H1 (cell line): Measurements from ENCODE around the gene MLANA. TPM values are rescaled to one million over a fixed set of nuclear protein-coding genes. Genes with fewer than 3 reads are reported as not detected.

ENCODE experiments used
- CTCF ChIA-PET: fragments of 300-600 bp; sonication (Branson Sonifier 250); formaldehyde crosslinking; loops from one replicate; lab custom pipeline; 2021; ENCODE audit not compliant: partially characterized antibody; lab: Charles Lee
- POLR2A ChIA-PET: fragments of 300-600 bp; sonication (Branson Sonifier 250); formaldehyde crosslinking; loops from one replicate; lab custom pipeline; 2021; ENCODE audit warnings: inconsistent platforms; ENCODE audit not compliant: partially characterized antibody; lab: Charles Lee
- DNase-seq, 2 experiments: peaks; one replicate each; pipeline versions ENCODE4 v3.0.0 to v3.0.0-alpha.2; 2010 to 2022; ENCODE audit warnings: low spot score in 2 of 2, low read depth in 1 of 2, mixed read lengths in 1 of 2
- FAIRE-seq: peaks from 2 replicates; lab custom pipeline; 2011; peaks lifted over from hg19 to GRCh38; lab: Jason Lieb, UNC
- H2AFZ ChIP-seq: 2 replicates; pipeline ENCODE4 v1.8.1; 2012; ENCODE audit warnings: low read length, inconsistent platforms
- H2AK5ac ChIP-seq: 2 replicates; pipeline ENCODE4 v1.6.1; 2013; ENCODE audit warnings: low read depth, low read length
- H2BK120ac ChIP-seq: replicated peaks from 2 replicates; pipeline ENCODE3; 2013; ENCODE audit warnings: low read depth, low read length, inconsistent platforms
- H2BK12ac ChIP-seq: 2 replicates; pipeline ENCODE4 v1.6.1; 2013; ENCODE audit warnings: low read depth, low read length
- H2BK15ac ChIP-seq: 2 replicates; pipeline ENCODE4 v1.6.1; 2013; ENCODE audit warnings: low read length
- H2BK20ac ChIP-seq: 2 replicates; pipeline ENCODE4 v1.6.1; 2013; ENCODE audit warnings: low read length
- H2BK5ac ChIP-seq: 2 replicates; pipeline ENCODE4 v1.6.1; 2013; ENCODE audit warnings: low read depth, low read length
- H3K14ac ChIP-seq: 2 replicates; pipeline ENCODE4 v1.6.1; 2013; ENCODE audit warnings: inconsistent platforms; ENCODE audit not compliant: insufficient read length
- H3K18ac ChIP-seq: 2 replicates; pipeline ENCODE4 v1.6.1; 2013; ENCODE audit warnings: low read length; ENCODE audit errors: extremely low read depth
- H3K23ac ChIP-seq: 2 replicates; pipeline ENCODE4 v1.6.1; 2013; ENCODE audit warnings: inconsistent platforms; ENCODE audit not compliant: insufficient read length
- H3K23me2 ChIP-seq: 2 replicates; pipeline ENCODE4 v1.6.1; 2013; ENCODE audit warnings: low read depth, low read length
- H3K27ac ChIP-seq: 2 replicates; pipeline ENCODE4 v1.6.1; 2011; ENCODE audit warnings: low read depth, low read length, inconsistent platforms
- H3K27me3 ChIP-seq, 4 experiments: replicated peaks in 1 of 4; 1 replicate in 1 of 4; 2 replicates in 3 of 4; pipeline versions ENCODE4 v1.6.1 to v1.8.1; 2011 to 2013; ENCODE audit warnings: low read length in 3 of 4, mild to moderate bottlenecking in 3 of 4, inconsistent platforms in 2 of 4, mixed read lengths in 2 of 4, moderate library complexity in 1 of 4; ENCODE audit not compliant: control insufficient read depth in 3 of 4, insufficient read depth in 3 of 4; ENCODE audit errors: extremely low read depth in 1 of 4
- H3K36me3 ChIP-seq, 4 experiments: 2 replicates each; pipeline versions ENCODE4 v1.6.1 to v1.8.1; 2011 to 2013; ENCODE audit warnings: mild to moderate bottlenecking in 4 of 4, low read length in 3 of 4, moderate library complexity in 2 of 4, control low read depth in 1 of 4, inconsistent platforms in 1 of 4; ENCODE audit not compliant: insufficient read depth in 4 of 4, control insufficient read depth in 2 of 4
- H3K4ac ChIP-seq: replicated peaks from 2 replicates; pipeline ENCODE3; 2013; ENCODE audit warnings: low read length, low read depth, mixed read lengths, inconsistent platforms; ENCODE audit not compliant: insufficient read length
- H3K4me1 ChIP-seq, 4 experiments: replicated peaks in 1 of 4; 1 replicate in 1 of 4; 2 replicates in 3 of 4; pipeline versions ENCODE4 v1.6.1 to v1.8.1; 2011 to 2013; ENCODE audit warnings: low read length in 3 of 4, inconsistent platforms in 2 of 4, mixed read lengths in 1 of 4; ENCODE audit not compliant: insufficient read depth in 4 of 4, control insufficient read depth in 3 of 4
- H3K4me2 ChIP-seq, 2 experiments: 2 replicates each; pipeline versions ENCODE4 v1.6.1 to v1.8.1; 2011 to 2013; ENCODE audit warnings: low read depth in 2 of 2, low read length in 2 of 2, control low read depth in 1 of 2, inconsistent platforms in 1 of 2, mild to moderate bottlenecking in 1 of 2; ENCODE audit not compliant: insufficient read depth in 1 of 2
- H3K4me3 ChIP-seq, 4 experiments: fragments of 200-600, 300-600 bp in 1 of 4; sonication (generic), shearing (Covaris generic), sonication (Bioruptor Twin) in 1 of 4; 2 replicates each; pipeline versions ENCODE4 v1.5.1 to v1.8.1; 2011 to 2016; ENCODE audit warnings: low read length in 4 of 4, low read depth in 3 of 4, control low read depth in 2 of 4, inconsistent platforms in 2 of 4, mild to moderate bottlenecking in 2 of 4, mixed read lengths in 1 of 4, moderate library complexity in 1 of 4; ENCODE audit not compliant: insufficient read depth in 2 of 4; ENCODE audit errors: extremely low read depth in 1 of 4
- H3K56ac ChIP-seq: replicated peaks from 2 replicates; pipeline ENCODE3; 2013; ENCODE audit warnings: low read depth, mild to moderate bottlenecking, mixed read lengths, low read length, inconsistent platforms; ENCODE audit not compliant: insufficient read length
- H3K79me1 ChIP-seq: 2 replicates; pipeline ENCODE4 v1.6.1; 2013; ENCODE audit warnings: low read depth, low read length, control low read depth
- H3K79me2 ChIP-seq, 2 experiments: 2 replicates each; pipeline versions ENCODE4 v1.6.1 to v1.8.1; 2012 to 2013; ENCODE audit warnings: low read length in 2 of 2, mild to moderate bottlenecking in 2 of 2, inconsistent platforms in 1 of 2; ENCODE audit not compliant: insufficient read depth in 2 of 2, control insufficient read depth in 1 of 2
- H3K9ac ChIP-seq, 4 experiments: replicated peaks in 1 of 4; 1 replicate in 1 of 4; 2 replicates in 3 of 4; pipeline versions ENCODE4 v1.6.1 to v1.8.1; 2011 to 2013; ENCODE audit warnings: low read depth in 3 of 4, low read length in 3 of 4, control low read depth in 2 of 4, mild to moderate bottlenecking in 2 of 4, moderate library complexity in 2 of 4, inconsistent platforms in 1 of 4; ENCODE audit errors: extremely low read depth in 1 of 4
- H3K9me3 ChIP-seq, 2 experiments: 2 replicates each; pipeline versions ENCODE4 v1.6.1 to v1.8.1; 2012 to 2013; ENCODE audit warnings: mild to moderate bottlenecking in 2 of 2, moderate library complexity in 2 of 2, control low read depth in 1 of 2, inconsistent platforms in 1 of 2, low read depth in 1 of 2, low read length in 1 of 2, mixed read lengths in 1 of 2; ENCODE audit not compliant: insufficient read depth in 2 of 2
- H4K20me1 ChIP-seq, 2 experiments: replicated peaks in 1 of 2; 2 replicates each; pipeline versions ENCODE3 to v1.8.1; 2011 to 2013; ENCODE audit warnings: inconsistent platforms in 2 of 2, low read length in 2 of 2, mild to moderate bottlenecking in 1 of 2; ENCODE audit not compliant: insufficient read depth in 2 of 2, control insufficient read depth in 1 of 2
- H4K5ac ChIP-seq: 2 replicates; pipeline ENCODE4 v1.6.1; 2013; ENCODE audit warnings: low read length, low read depth, mixed read lengths, inconsistent platforms; ENCODE audit not compliant: insufficient read length
- H4K8ac ChIP-seq: 2 replicates; pipeline ENCODE4 v1.8.0; 2013; ENCODE audit warnings: mild to moderate bottlenecking, moderate library complexity, low read length, inconsistent platforms; ENCODE audit not compliant: insufficient read depth; ENCODE audit errors: extremely low read depth
- H4K91ac ChIP-seq: replicated peaks from 2 replicates; pipeline ENCODE3; 2013; ENCODE audit warnings: low read length, mixed read lengths, inconsistent platforms; ENCODE audit not compliant: insufficient read length
- BCL11A ChIP-seq, 2 experiments: IDR thresholded peaks; one replicate each; pipeline ENCODE4 v1.6.1; 2011; ENCODE audit warnings: low read depth in 2 of 2, low read length in 2 of 2, mild to moderate bottlenecking in 2 of 2
- E2F6 ChIP-seq: IDR thresholded peaks from 2 replicates; pipeline ENCODE4 v1.6.1; 2012; ENCODE audit warnings: inconsistent platforms
- JUN ChIP-seq: IDR thresholded peaks from 2 replicates; pipeline ENCODE4 v1.6.1; 2011; ENCODE audit warnings: low read depth, mild to moderate bottlenecking, improper control_type of control experiment, low read length
- POLR2A ChIP-seq, 2 experiments: IDR thresholded peaks; 1 replicate in 1 of 2; 2 replicates in 1 of 2; pipeline ENCODE4 v1.6.1; 2011; ENCODE audit warnings: low read depth in 2 of 2, low read length in 2 of 2, mild to moderate bottlenecking in 2 of 2; ENCODE audit errors: control extremely low read depth in 1 of 2
- POLR2AphosphoS5 ChIP-seq: IDR thresholded peaks from 2 replicates; pipeline ENCODE4 v1.6.1; 2011; ENCODE audit warnings: low read depth, low read length
- RNF2 ChIP-seq: fragments of 200-900, 300-1000 bp; sonication (generic); IDR thresholded peaks from 2 replicates; pipeline ENCODE4 v1.7.1; 2016; ENCODE audit warnings: borderline replicate concordance, low read depth, mild to moderate bottlenecking, antibody characterized with exemption, low read length; ENCODE audit not compliant: poor library complexity, severe bottlenecking; ENCODE audit errors: missing control alignments
- RXRA ChIP-seq: IDR thresholded peaks from 2 replicates; pipeline ENCODE4 v1.6.1; 2011; ENCODE audit warnings: low read depth, mild to moderate bottlenecking, low read length, moderate library complexity; ENCODE audit not compliant: insufficient read depth
- SIN3A ChIP-seq, 2 experiments: IDR thresholded peaks in 1 of 2; conservative IDR thresholded peaks in 1 of 2; 2 replicates each; pipeline ENCODE4 v1.6.1; 2011 to 2012; ENCODE audit warnings: low read length in 2 of 2, improper control_type of control experiment in 1 of 2, low read depth in 1 of 2, mild to moderate bottlenecking in 1 of 2
- SIX5 ChIP-seq: IDR thresholded peaks from 2 replicates; pipeline ENCODE4 v1.6.1; 2011; ENCODE audit warnings: mild to moderate bottlenecking, low read depth, low read length
- SRF ChIP-seq: IDR thresholded peaks from 2 replicates; pipeline ENCODE4 v1.6.1; 2011; ENCODE audit warnings: mild to moderate bottlenecking, low read depth, low read length, moderate library complexity
- TAF1 ChIP-seq: IDR thresholded peaks from 2 replicates; pipeline ENCODE4 v1.6.1; 2011; ENCODE audit warnings: mild to moderate bottlenecking, low read depth, low read length
- ZNF274 ChIP-seq: IDR thresholded peaks from 2 replicates; pipeline ENCODE4 v1.7.0; 2012; ENCODE audit warnings: low read length, borderline replicate concordance; ENCODE audit errors: extremely low read depth
- WGBS, 2 experiments: shearing (Covaris generic) in 1 of 2; methylation state at CpG; one replicate each; pipeline versions ENCODE4 v1.1.6 to v1.1.7; 2013 to 2015; ENCODE audit warnings: low lambda C conversion rate in 2 of 2, mixed read lengths in 2 of 2, inconsistent platforms in 1 of 2, low coverage in 1 of 2, missing lambda C conversion rate in 1 of 2; ENCODE audit not compliant: insufficient replicate concordance in 2 of 2, insufficient coverage in 1 of 2, insufficient read length in 1 of 2; ENCODE audit errors: extremely low coverage in 1 of 2, missing lambda C conversion rate in 1 of 2; 5-methylcytosine and 5-hydroxymethylcytosine counted together
- polyA plus RNA-seq, 7 experiments: library from polyadenylated mRNA; depleted of rRNA in 3 of 7; stranded (reverse) in 5 of 7; unstranded in 2 of 7; fragments of >200 nt in 5 of 7; fragments of 200-250 nt in 2 of 7; gene quantifications; 1 replicate in 5 of 7; 2 replicates in 1 of 7; 4 replicates in 1 of 7; pipeline versions ENCODE4 v1.2.1 to v1.2.3, GENCODE V29; 2011 to 2013; ENCODE audit warnings: missing spikeins in 2 of 7, mixed read lengths in 2 of 7
- total RNA-seq: library from RNA; stranded (reverse); fragmentation: NEBNext Ultra II Directional; extraction: Animal tissue kit (Norgen Biotek cat#: 25700); gene quantifications from 2 replicates; pipeline ENCODE4 v1.2.1, GENCODE V29; 2021

The MLANA gene
- total and polyA plus RNA-seq, 2 of the 8 experiments (the other 6 are each of a cell fraction or from before 2014, with no cell fraction given), result not detected

- CTCF ChIA-PET, result interaction anchor here (0.5 to 4.7 kb wide), 8 partner anchors 10 to 502 kb away, joined by 3 to 18 read pairs (median 8); no protein-coding TSS in a partner anchor
- Histone ChIP-seq H3K4me3 (no peak overlapping the region), H3K23me2 (no peaks in the 10 kb centered on the region), H3K56ac (no peak overlapping the region), H3K14ac (no peak overlapping the region), H3K36me3 (no peaks in the 10 kb centered on the region), H3K18ac (no peak overlapping the region), H3K23ac (no peak overlapping the region), H2BK20ac (no peak overlapping the region), H2BK15ac (0 out of 2 replicates have a peak overlapping the region, but pooled peaks have one; percentile 46), H3K9me3 (no peaks in the 10 kb centered on the region), H4K91ac (no peak overlapping the region), H3K79me1 (no peaks in the 10 kb centered on the region), H2AK5ac (no peak overlapping the region), H3K27me3 (no peaks in the 10 kb centered on the region), H4K5ac (no peak overlapping the region), H2BK5ac (no peak overlapping the region), H3K4me1 (peaks cover 0 to 2% (median 2%) of the 10 kb centered on the region in 4 experiments; a peak in 4 of 7 replicates), H4K20me1 (no peaks in the 10 kb centered on the region), H3K4ac (no peak overlapping the region), H2BK120ac (no peak overlapping the region), H4K8ac (no peak overlapping the region), H3K4me2 (no peak overlapping the region), H2AFZ (peak overlapping the region; percentile 48), H2BK12ac (no peak overlapping the region), H3K27ac (no peak overlapping the region), H3K9ac (no peak overlapping the region), H3K79me2 (no peaks in the 10 kb centered on the region)
- WGBS, 2 experiments, result 79% methylated on average over 9 of the region's 9 CpGs; no CpG with 5 or more reads in 1 of the 2 experiments
- no peak for DNase-seq
- FAIRE-seq, result no peak
- POLR2A ChIA-PET, result interaction anchor here (1.2 kb wide), 1 partner anchor 9 kb away, joined by 4 read pairs; no protein-coding TSS in a partner anchor
- TF ChIP-seq SIN3A (conservative IDR thresholded peaks at IDR 0.05 in 1 of 2, IDR thresholded peaks at IDR 0.05 in 1 of 2; ENCODE audit: low read depth in 1 of 2, low read length in 2 of 2), result no peak
- no peak for TF ChIP-seq SIX5
- no peak for TF ChIP-seq ZNF274
- no peak for TF ChIP-seq JUN
- no peak for TF ChIP-seq RXRA
- TF ChIP-seq SRF, result no peak
- TF ChIP-seq BCL11A (IDR thresholded peaks at IDR 0.05; ENCODE audit: low read depth in 2 of 2, low read length in 2 of 2), result no peak
- no peak for TF ChIP-seq E2F6
- TF ChIP-seq TAF1, result no peak
- no peak for TF ChIP-seq POLR2AphosphoS5
- TF ChIP-seq RNF2, result no peak
- TF ChIP-seq POLR2A (IDR thresholded peaks at IDR 0.05; ENCODE audit: control extremely low read depth in 1 of 2, low read depth in 2 of 2, low read length in 2 of 2), result no peak
These were observed 22.5 kb upstream of the MLANA start for GRCh38 chr9:5868235-5868634.
